Natural killer cell (primary cell): Measurements from ENCODE around the gene RRAS. TPM values are rescaled to one million over a fixed set of nuclear protein-coding genes. Genes with fewer than 3 reads are reported as not detected.

Experiments used
- ATAC-seq, 3 donors: fragments of 150-1000 bp in 2 of 3; fragments of 200-7000 bp in 1 of 3; cut with Tn5 transposase; 1 replicate in 1 of 3; 2 replicates in 2 of 3; pipeline ENCODE4 v1.10.0; 2021; ENCODE audit warnings: mild to moderate bottlenecking in 2 of 3, moderate library complexity in 2 of 3
- DNase-seq, 2 donors: peaks; one replicate each; pipeline versions ENCODE4 v3.0.0 to v3.0.0-alpha.2; 2013 to 2021; ENCODE audit warnings: mixed read lengths in 1 of 2
- H3K27ac ChIP-seq: one replicate; pipeline ENCODE4 v1.5.1; 2013; ENCODE audit warnings: mild to moderate bottlenecking, low read length
- H3K27me3 ChIP-seq: one replicate; pipeline ENCODE4 v1.6.1; 2013; ENCODE audit warnings: low read length; ENCODE audit not compliant: control insufficient read depth, insufficient read depth
- H3K36me3 ChIP-seq: one replicate; pipeline ENCODE4 v1.6.1; 2013; ENCODE audit warnings: low read length; ENCODE audit not compliant: control insufficient read depth, insufficient read depth
- H3K4me1 ChIP-seq: one replicate; pipeline ENCODE4 v1.6.1; 2013; ENCODE audit warnings: low read length; ENCODE audit not compliant: control insufficient read depth, insufficient read depth
- H3K4me3 ChIP-seq: one replicate; pipeline ENCODE4 v1.5.1; 2013; ENCODE audit warnings: low read length
- H3K9me3 ChIP-seq: one replicate; pipeline ENCODE4 v1.6.1; 2013; ENCODE audit warnings: low read length; ENCODE audit not compliant: control insufficient read depth, insufficient read depth
- H3K27ac Mint-ChIP-seq, 2 donors: one replicate each; pipeline ENCODE4 v1.8.0; 2022; ENCODE audit warnings: mild to moderate bottlenecking in 2 of 2, mixed read lengths in 2 of 2, moderate library complexity in 1 of 2
- H3K27me3 Mint-ChIP-seq, 2 donors: one replicate each; pipeline ENCODE4 v1.8.0; 2022; ENCODE audit warnings: low read depth in 2 of 2, mixed read lengths in 2 of 2
- H3K36me3 Mint-ChIP-seq: one replicate; pipeline ENCODE4 v1.8.0; 2022; ENCODE audit warnings: mixed read lengths
- H3K4me1 Mint-ChIP-seq, 2 donors: one replicate each; pipeline ENCODE4 v1.8.0; 2022; ENCODE audit warnings: mixed read lengths in 2 of 2
- H3K4me3 Mint-ChIP-seq: one replicate; pipeline ENCODE4 v1.8.0; 2022; ENCODE audit warnings: mild to moderate bottlenecking, moderate library complexity, mixed read lengths
- H3K9me3 Mint-ChIP-seq, 2 donors: one replicate each; pipeline ENCODE4 v1.8.0; 2022; ENCODE audit warnings: mixed read lengths in 2 of 2
- WGBS: methylation state at CpG from one replicate; pipeline ENCODE4 v1.1.7; 2013; ENCODE audit warnings: missing lambda C conversion rate; ENCODE audit not compliant: insufficient coverage; 5-methylcytosine and 5-hydroxymethylcytosine counted together
- intact Hi-C: fragments of 100-400 bp; cut with micrococcal nuclease; formaldehyde crosslinking; loops from one replicate; pipeline ENCODE4 v1.14.2; 2022
- total RNA-seq, 4 donors: library from RNA; stranded (reverse); fragments of 120-200 nt in 1 of 4; gene quantifications; one replicate each; pipeline versions ENCODE4 v1.2.3 to v1.2.4, GENCODE V29; 2013 to 2022
- TF ChIP-seq, protein P1 (sequence below): fragments of 200-600 bp; IDR thresholded peaks from one replicate; pipeline ENCODE4 v1.8.0; 2022; ENCODE audit warnings: antibody characterized with exemption

Gene RRAS
- total RNA-seq, 3 donors from 2014 or later (not counting 1 experiment from before 2014, with no cell fraction given): 2.0 to 7.7 (median 5.9) TPM

DNA sequence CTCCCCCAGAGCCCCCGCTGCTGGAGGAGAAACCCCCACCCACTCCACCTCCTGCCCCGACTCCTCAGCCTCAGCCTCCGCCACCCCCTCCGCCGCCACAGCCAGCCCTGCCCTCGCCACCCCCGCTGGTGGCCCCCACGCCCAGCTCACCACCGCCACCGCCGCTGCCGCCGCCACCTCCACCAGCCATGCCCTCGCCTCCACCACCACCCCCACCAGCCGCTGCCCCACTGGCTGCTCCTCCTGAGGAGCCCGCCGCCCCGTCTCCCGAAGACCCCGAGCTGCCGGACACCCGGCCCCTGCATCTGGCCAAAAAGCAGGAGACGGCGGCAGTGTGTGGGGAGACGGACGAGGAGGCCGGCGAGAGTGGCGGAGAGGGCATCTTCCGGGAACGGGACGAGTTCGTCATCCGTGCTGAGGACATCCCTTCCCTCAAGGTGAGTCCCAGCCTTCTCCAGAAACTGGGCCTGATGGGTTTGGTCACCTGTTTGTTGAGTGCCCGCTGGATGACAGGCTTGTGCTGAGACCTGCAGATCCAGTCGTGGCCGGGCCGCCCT, 38.4 kb downstream of the RRAS start:
- peaks cover 5 to 13% of the 10 kb centered on the region in 2 donors for H3K4me1 Mint-ChIP-seq
- Histone ChIP-seq H3K4me1 (no peaks in the 10 kb centered on the region), H3K27me3 (no peaks in the 10 kb centered on the region), H3K36me3 (peaks cover 43% of the 10 kb centered on the region), H3K9me3 (no peaks in the 10 kb centered on the region), H3K4me3 (no peak overlapping the region), H3K27ac (no peak overlapping the region)
- no peak overlapping the region for H3K4me3 Mint-ChIP-seq
- TF ChIP-seq, protein P1, sequence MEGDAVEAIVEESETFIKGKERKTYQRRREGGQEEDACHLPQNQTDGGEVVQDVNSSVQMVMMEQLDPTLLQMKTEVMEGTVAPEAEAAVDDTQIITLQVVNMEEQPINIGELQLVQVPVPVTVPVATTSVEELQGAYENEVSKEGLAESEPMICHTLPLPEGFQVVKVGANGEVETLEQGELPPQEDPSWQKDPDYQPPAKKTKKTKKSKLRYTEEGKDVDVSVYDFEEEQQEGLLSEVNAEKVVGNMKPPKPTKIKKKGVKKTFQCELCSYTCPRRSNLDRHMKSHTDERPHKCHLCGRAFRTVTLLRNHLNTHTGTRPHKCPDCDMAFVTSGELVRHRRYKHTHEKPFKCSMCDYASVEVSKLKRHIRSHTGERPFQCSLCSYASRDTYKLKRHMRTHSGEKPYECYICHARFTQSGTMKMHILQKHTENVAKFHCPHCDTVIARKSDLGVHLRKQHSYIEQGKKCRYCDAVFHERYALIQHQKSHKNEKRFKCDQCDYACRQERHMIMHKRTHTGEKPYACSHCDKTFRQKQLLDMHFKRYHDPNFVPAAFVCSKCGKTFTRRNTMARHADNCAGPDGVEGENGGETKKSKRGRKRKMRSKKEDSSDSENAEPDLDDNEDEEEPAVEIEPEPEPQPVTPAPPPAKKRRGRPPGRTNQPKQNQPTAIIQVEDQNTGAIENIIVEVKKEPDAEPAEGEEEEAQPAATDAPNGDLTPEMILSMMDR: no peak
- H3K36me3 Mint-ChIP-seq: no peaks in the 10 kb centered on the region
- ATAC-seq: no peak
- H3K27me3 Mint-ChIP-seq: no peaks in the 10 kb centered on the region
- WGBS: 92% methylated on average over 33 of the region's 38 CpGs
- no peaks in the 10 kb centered on the region for H3K9me3 Mint-ChIP-seq
- no peak overlapping the region for H3K27ac Mint-ChIP-seq
- no peak for DNase-seq
- intact Hi-C loops: no loop called here

DNA sequence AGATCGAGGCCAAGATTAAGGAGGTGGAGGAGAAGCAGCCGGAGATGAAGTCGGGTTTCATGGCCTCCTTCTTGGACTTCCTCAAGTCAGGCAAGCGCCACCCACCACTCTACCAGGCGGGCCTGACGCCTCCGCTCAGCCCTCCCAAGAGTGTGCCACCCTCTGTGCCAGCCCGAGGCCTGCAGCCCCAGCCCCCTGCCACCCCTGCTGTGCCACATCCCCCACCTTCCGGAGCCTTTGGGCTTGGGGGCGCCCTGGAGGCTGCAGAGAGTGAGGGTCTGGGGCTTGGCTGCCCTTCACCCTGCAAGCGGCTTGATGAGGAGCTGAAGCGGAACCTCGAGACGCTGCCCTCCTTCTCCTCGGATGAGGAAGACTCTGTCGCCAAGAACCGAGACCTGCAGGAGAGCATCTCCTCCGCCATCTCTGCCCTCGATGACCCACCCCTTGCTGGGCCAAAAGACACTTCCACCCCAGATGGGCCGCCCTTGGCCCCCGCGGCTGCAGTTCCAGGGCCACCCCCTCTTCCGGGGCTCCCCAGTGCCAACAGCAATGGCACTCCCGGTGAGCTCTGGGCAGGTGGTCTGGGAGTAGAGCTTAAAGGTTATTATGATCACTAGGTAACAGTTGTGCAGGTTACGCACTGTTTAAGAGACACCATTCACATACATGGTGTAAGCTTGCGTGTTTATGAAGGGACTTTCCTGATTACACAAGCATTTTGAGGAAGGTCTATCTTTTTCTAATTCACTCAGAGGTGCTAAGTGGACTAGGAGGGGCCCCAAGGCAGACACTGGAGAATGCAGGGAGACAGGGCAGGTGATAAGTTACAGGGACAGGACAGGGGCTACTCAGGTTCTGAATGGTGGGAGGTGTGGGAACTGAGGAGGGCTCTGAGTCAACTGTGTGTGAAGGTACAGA, 40.3 kb downstream of the RRAS start:
- ATAC-seq (no peak), DNase-seq (no peak)
- no peaks in the 10 kb centered on the region for H3K4me1 ChIP-seq
- no peaks in the 10 kb centered on the region for H3K9me3 Mint-ChIP-seq
- no peaks in the 10 kb centered on the region for H3K27me3 ChIP-seq
- H3K36me3 ChIP-seq: peaks cover 49% of the 10 kb centered on the region
- H3K4me1 Mint-ChIP-seq: peaks cover 5 to 16% of the 10 kb centered on the region in 2 donors
- no peaks in the 10 kb centered on the region for H3K27me3 Mint-ChIP-seq
- no peaks in the 10 kb centered on the region for H3K9me3 ChIP-seq
- intact Hi-C loops: no loop called here
- no peaks in the 10 kb centered on the region for H3K36me3 Mint-ChIP-seq
- TF ChIP-seq, protein P1: no peak
- H3K4me3 ChIP-seq: no peak overlapping the region
- no peak overlapping the region for H3K27ac ChIP-seq
- 96% methylated on average over 26 of the region's 26 CpGs for WGBS
- H3K4me3 Mint-ChIP-seq: no peak overlapping the region
- peak overlapping the region in 1 of 2 donors; percentile 79 for H3K27ac Mint-ChIP-seq

DNA sequence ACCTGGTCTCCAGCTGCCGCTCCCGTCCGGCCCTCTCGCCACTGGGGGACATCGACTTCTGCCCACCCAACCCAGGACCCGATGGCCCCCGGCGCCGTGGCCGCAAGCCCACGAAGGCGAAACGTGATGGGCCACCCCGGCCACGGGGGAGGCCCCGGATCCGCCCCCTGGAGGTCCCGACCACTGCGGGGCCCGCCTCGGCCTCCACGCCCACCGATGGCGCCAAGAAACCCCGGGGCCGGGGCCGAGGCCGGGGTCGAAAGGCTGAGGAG, 42.3 kb downstream of the RRAS start:
- Histone ChIP-seq H3K9me3 (no peaks in the 10 kb centered on the region), H3K27me3 (no peaks in the 10 kb centered on the region), H3K4me3 (no peak overlapping the region), H3K27ac (no peak overlapping the region), H3K36me3 (peaks cover 50% of the 10 kb centered on the region), H3K4me1 (peaks cover 12% of the 10 kb centered on the region)
- intact Hi-C loops: no loop called here
- Mint-ChIP-seq H3K4me3 (no peak overlapping the region), H3K27ac (no peak overlapping the region), H3K27me3 (no peaks in the 10 kb centered on the region), H3K9me3 (no peaks in the 10 kb centered on the region), H3K36me3 (no peaks in the 10 kb centered on the region), H3K4me1 (peaks cover 25 to 36% of the 10 kb centered on the region in 2 donors)
- ATAC-seq: no peak
- DNase-seq: no peak
- WGBS: 97% methylated on average over 29 of the region's 29 CpGs
- TF ChIP-seq, protein P1: no peak
